GM18858 (cell line): Measurements from ENCODE around the gene EPB41L4B.
"Not testable (repeated sequence)": the region's sequence is repeated elsewhere in the genome, so short reads cannot be mapped to it uniquely, and the experiment has no call there.

Experiments used
- ATAC-seq: cut with Tn5 transposase; IDR thresholded peaks from one replicate; pipeline ENCODE4 v1.9.1; 2021; ENCODE audit not compliant: unreplicated experiment

EPB41L4B gene

DNA sequence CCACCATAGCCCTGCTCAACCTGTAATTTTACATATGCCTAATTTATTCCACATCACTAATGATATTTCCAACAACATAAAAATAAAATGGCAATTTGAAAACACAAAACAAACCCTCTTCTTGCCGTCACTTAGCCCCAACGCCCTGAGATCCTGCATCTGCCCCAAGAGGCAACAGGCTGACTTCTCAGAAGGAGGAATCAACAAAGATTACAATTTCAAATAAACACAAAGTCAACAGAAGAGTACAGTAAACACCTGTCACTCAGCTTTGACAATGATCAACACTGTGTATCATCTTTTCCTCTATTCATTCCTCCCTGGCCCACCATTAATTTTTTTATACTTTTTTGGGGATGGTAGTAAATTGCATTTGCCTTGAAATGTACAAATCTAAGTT is 19.8 kb downstream of the EPB41L4B start:
- ATAC-seq: no peak

DNA sequence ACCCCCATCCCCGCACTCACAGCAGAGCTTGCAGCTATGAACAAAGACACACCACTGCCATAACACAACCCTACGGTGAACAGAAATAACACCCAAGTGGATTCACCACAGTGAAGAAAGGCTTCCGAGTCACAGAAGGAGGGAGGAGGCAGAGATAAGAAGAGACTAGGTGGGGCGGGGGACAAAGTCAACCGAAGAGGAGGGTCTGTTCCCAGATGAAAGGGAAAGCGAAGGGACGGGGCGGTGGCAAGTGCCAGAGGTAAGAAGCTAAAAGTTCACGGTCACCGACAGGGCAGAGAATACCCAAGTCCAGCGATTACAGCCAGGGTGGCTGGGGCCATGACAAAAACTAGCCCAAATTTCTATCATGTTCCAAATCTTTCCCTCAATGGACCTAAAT is 21.0 kb downstream of the EPB41L4B start:
- ATAC-seq: no peak

DNA sequence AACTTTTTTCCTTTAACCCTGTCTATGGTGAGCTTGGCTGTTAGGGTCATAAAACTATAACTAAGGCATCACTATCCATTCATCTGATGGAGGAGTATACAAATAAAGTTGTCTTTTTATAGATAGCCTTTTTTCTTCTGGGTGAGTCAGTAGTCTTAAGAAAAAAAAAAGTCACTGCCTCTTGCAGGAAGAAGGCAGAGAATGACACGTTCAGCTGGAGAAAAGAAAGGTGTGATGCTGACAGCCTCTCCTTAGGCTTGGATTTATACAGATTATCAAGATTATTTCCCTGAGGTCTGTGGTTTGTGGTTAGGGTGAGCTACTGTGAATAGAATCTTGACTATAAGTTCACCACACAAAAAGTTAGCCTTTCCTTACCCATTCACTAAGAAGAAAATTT is 23.0 kb downstream of the EPB41L4B start:
- no peak for ATAC-seq

DNA sequence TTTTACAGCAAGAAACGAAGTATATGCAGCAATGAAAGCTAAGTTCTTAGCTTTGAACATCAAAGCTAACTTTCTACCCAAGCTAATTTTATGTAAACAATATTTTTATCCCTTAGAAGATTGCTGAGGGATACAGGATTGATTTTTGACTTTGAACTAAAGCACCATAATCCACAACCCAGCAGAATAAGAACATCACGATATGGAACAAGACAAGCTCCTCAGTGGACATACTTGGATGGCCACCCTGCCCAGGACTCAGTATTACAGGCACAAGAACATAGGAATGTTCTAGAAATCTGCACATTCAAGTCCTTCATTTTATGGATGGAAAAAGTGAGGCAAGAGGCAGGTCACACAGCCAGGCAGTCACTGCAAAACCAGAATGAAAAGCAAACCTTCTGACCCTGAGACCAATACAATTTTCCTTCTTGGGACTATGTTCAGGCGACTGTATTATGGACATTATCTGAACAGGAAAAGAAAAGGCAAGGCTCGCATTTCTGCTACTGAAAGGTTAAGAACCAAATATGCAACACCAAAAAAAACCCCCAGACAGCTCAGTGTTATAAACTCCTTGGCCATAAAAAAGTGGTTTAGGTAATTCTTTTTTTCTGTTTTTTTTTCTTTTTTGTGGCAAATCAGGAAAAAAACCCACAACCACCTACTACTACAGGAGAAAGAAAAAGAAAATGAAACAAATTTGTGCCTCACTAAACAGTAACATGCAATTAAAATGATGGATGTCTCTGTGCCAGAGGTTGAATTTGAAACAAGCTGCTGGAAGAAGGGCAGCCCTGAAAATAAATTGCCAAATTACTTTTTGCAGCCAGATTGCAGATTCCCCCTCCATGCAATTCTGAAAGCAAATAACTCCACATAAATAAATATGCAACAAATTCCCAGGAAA is 25.4 kb downstream of the EPB41L4B start:
- no peak for ATAC-seq

DNA sequence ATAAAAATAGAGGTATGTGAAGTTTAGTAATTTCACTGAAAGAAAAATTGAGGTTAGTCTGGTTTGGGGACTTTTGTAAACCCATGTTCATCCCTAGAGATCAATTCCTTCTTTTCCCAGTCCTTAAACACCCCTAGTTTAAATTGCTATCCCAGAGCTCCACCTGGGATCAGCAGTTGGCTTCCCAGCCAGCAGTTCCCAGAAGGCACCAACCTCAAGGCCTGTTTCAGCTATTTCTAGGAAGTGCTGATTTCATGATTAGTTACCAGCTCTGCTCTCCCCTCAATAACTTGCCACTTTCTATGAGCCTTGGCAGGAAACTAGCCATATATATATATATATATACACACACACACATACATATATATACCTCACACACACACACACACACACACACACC is 30.5 kb downstream of the EPB41L4B start:
- ATAC-seq: no peak

DNA sequence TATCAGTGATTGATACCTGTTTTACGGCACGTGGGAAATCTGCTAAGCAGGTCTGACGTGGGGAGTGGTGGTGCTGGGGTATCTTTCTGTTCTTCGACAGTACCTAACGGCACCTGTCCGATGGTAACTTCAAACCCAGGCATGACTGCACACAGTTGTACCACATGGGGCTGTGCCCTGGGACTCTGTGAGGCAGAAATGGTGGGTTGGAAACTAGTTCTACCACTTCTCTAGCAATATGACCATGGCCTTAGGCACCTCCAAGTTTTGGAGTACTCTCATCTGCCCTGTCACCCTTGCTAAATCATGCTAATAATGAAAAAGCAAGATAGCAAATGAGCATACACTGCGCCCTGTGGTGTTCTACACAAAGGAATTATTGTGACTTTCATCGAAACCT is 30.9 kb downstream of the EPB41L4B start:
- ATAC-seq: no peak

DNA sequence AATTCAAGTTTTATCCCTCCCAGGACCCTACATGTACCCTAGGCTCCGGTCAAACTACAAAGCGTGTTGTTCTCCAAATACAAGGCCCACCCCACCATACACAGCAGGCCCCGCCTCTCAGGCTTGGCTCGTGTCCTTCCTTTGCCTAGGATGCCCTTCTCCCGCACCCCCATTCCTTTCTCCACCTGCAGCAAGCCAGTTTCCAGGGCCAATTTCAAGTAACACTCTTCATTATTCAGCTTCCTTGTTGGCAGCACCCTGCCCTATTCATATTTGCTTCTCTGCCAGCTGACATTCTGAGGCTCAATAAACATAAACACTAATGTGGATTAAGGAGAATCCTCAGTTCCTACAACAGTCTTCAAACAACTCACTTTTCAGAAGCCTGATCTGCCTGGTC is 31.7 kb downstream of the EPB41L4B start:
- ATAC-seq: no peak

DNA sequence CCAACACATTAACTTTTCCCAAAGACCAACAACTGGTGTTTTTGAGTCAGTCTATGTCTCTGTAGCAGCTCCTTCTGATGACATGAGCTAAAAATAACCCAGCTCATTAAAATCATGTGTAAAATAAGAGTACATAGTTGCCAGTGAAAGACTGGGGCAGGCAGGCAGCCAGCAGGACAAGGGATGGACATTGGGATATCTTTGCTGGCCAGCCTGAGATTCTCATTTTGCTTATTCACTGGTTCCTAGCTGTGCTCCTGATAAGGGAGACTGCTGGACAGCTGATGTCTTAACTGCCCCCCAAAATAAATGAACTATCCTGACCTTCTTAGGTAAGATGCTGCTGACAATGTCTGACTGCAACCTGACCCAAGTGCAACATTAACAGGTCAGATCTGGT is 33.9 kb downstream of the EPB41L4B start:
- ATAC-seq: no peak

DNA sequence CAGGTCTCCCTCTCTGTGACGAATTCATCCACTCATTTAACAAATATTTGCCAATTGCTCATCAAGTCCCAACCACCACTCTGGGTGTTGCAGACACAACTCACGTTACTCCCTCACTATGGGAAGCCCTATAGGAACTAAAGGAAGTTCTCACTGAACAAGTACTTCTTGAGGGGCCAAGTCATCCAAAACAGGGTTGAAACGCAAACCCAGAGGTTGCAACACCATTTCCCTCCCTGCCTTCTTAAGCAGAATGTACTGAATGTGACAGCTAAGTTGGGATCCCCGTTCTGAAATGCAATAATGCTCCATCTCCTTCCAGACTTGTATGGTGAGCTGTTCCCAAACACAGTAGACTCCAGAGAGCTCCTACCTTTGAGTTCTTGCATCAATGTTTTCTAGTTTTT is 34.3 kb downstream of the EPB41L4B start:
- no peak for ATAC-seq

DNA sequence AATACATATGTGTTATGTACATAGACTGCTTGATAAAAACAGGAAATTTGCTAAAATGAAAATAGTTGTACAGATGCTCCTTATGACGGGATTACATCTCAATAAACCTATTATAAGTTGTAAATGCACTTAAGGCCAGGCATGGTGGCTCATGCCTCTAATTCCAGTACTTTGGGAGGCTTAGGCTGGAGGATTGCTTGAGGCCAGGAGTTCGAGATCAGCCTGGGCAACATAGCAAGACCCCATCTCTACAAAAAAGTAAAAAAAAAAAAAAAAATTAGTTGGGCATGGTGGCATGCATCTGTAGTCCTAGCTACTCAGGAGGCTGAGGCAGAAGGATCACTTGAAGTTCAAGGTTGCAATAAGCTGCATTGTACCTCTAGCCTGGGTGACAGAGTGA is 37.2 kb downstream of the EPB41L4B start:
- ATAC-seq: not testable (repeated sequence)

DNA sequence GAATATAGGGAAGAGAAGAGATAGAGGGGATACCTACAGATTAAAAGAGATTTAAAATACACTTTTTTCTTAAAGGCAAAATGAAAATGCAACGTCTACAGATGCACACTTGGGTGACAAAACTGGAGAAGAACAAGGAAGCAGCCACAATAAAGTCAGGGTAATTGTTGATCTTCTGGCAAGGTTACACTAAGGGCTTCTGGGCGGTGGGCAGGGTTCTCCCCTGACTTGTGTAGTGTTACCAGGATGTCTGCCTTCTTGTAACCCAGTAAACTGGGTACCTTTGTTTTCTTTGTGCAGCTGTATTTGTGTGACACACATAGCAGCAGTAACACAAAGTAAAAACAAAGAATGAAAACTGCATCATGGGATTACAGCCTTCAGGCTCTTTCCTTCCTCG is 37.8 kb downstream of the EPB41L4B start:
- ATAC-seq: no peak

DNA sequence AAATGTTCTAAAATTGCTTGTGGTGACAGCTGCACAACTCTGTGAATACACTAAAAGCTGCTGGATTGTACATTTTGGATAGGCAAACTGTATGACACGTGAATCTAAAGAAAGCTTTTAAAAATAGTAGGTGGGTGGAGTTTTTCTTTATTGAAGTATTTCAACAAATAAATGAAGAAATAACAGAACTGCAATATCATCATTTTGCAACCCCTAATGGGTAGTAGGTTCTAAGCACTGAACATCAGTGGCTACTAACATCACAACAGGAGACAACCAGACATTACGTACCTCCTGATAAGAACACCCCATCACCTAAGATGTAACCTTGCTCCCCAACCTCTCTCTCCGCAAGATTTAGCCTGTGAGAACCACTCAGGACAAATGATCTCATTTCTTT is 38.6 kb downstream of the EPB41L4B start:
- ATAC-seq: no peak

DNA sequence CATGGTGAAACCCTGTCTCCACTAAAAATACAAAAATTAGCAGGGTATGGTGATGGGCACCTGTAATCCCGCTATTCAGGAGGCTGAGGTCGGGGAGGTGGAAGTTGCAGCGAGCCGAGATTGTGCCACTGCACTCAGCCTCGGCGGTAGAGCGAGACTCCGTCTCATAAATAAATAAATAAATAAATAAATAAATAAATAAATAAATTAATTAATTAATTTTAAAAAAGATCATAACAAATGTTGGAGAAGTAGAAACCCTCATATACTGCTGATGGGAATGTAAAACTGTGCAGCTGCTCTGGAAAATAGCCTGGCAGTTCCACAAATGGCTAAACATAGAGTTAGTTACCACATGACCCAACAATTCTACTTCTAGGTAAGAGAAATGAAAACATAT is 39.3 kb downstream of the EPB41L4B start:
- ATAC-seq: no peak

DNA sequence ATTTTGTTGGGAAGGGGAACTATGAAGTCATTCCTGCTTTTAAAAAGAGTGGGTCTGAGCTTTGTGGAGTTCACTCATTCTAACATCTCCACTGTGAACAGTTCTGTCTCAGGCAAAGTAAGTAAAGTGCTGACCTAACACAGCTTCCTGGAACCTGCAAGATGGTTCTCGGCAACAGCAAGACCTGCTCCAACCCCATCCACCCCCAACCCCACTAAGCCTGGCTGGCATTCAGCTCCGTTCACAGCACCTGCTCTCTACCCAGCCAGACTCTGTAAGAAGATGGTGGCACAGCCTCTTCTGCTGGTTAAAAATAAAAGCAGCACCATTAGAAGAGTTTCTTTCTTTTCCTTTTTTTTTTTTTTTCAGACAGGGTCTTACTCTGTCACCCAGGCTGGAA is 42.0 kb downstream of the EPB41L4B start:
- ATAC-seq: no peak

DNA sequence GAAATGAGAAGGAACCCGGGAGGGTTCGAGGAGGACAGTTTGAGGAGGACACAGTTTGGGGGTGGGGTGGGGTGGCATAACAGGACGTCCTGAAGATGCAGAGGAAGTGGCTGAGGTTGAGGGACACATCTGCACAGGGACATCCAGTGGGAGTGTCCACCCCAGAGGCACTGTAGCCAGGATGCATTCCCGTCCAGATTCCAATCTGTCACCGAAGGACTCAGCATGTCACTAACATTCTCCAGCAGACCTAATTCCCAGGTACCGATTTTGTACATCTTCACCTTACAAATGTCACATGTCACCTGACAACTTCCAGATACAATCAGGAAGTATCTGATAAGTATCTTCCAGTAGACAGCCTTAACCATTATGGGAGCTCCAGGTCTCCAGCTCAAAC is 42.6 kb downstream of the EPB41L4B start:
- ATAC-seq: no peak

DNA sequence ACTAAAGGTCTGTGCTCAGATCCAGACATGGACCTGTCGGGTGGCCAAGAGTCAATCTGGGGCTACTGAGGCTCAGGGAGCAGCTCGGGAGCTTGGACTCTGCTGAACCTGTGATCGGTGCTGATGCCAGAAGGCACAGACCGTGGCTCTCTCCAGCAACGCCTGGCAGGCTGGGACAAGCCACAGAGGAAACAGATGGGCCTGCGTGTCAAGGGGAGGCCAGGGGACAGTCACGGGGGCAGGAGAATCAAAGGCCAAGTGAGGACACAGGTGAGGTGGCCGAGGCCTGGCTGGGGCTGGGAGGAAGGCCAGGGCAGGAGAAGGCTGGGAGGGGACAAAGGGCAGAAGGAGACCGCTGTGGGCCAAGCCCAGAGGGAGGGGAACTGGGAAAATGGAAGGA is 43.4 kb downstream of the EPB41L4B start:
- ATAC-seq: no peak

DNA sequence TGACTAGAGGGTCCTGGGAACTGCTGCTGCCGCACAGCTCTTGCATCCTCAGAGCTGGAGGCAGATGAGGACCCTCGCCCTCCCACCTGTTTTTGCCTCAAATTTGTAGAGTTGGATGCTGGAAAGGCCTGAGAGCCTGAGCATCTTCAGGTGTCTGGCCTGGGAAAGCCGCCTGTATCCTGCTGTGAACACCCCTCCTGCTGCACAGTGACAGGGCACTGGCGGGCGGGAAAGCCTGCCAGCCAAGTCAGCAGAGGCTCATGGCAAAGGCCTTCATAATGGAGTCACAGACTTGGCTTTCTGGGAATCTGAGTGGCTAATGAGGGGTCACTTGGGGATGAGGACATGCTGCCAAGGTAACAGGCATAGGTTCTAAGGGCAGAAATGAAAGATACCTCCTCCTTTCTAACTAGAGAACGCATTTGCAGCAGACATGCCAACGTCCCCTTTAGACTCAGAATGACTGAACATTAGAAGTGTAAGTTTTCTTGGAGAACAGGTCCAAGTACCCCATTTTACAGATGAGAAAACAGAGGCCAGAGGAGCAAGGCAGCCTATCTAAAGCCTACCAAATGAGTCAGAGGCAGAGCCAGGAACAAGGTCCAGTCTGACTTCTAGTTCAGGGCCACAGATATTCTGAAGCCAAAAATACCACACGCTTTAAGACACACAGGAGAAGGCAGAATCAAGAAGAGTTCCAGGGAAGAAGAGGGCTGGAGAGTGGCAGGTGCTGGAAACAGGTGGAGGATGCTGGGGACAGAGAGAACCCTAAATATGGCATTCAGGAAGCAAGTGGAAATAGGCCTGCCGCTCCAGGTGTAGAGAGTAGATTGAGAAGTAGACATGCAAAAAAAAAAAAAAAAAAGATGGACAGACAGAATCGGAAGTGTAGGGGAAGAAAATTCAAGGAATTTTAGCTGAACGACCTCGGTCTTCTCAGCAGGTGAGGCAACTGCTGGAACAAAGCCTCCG is 44.1 kb downstream of the EPB41L4B start:
- no peak for ATAC-seq

DNA sequence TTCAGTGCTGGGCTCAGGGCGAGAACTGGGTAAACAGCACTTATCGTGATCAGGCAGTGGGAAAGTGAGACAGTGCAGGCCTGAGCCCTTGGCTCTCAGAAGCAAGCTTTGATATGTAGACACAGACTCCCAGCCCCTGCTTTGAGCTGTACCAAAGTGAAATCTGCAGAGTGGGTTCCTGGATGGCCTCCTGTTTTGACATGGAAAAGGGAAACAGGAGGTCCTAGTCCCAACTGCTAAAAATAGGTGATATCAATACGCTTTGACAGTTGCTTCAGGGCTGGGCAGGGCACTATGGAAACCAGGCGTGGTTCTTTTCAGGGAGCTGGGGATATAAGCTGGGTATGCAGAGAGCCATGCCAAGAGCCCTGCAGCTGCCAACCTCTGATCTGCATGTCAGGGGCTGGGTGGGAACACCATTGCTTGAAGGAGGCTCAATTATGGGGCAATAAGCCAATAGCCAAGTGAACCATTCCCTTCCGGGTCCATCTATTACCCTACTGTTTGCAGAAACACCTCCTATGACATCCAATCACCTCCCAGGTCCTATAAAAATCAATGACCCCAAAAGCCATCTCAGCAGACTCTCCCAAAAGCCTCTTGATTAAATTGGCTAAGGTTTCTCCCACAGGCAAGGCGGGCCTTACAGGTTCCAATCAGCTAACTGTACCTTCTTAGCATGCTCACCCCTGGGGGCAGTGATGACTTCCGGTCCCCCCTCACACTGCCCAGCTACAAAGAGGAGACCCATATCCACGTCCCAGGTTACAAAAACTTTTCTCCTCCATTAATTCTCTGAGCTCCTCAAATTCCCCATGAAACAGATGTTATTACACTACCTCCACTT is 45.8 kb downstream of the EPB41L4B start:
- no peak for ATAC-seq

DNA sequence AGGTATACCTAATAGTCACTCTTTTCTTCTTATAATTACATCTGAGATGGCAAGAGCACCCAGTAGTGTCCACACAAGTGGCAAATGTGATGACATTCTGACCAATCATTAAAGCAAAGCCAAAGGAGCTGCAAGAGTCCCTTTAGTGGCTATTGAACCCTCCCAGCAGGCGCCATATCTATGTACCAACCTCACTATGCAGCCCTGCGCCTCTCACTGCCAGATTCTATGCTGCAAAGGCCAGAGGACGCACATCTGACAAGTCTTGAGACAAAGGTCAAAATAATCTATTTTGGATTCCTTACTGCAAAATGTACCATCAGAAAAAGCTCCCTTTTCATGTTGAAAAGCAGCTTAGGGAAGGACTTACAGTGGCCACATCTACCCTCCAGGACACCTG is 47.0 kb downstream of the EPB41L4B start:
- no peak for ATAC-seq

DNA sequence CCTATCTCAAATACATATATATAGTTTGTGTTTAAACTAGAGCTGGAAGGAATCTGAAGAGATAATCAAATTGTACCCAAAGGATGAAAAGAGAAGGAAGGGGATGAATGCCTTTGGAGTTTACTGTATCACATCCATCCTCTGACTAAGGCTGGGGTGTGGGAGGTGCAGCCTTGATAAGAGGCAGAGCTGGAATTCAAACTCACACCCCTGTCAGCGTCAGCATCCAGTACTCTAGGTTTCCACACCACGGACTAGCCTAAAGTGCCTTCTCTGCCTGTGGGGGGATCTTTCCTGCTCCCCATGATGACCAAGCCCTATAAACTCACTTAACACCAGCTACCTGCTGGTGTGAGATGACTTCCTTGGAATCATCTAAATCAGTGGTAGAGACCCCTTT is 48.1 kb downstream of the EPB41L4B start:
- no peak for ATAC-seq

DNA sequence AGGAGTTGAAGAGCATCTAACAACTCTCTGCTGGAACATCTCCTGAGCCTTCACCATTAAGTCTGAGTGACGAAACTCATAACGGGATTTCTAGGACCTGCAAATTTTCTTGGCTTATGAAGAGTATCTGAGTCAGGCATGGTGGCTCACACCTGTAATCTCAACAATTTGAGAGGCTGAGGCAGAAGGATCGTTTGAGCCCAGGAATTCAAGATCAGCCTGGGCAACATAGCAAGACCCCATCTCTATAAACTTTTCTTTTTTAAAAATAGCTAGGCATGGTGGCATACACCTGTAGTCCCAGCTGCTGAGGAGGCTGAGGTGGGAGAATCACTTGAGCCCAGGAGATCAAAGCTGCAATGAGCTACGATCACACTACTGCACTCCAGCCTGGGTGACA is 48.8 kb downstream of the EPB41L4B start:
- ATAC-seq: no peak
